ENCODE measurements around the gene DDX31.

The DDX31 gene

DNA sequence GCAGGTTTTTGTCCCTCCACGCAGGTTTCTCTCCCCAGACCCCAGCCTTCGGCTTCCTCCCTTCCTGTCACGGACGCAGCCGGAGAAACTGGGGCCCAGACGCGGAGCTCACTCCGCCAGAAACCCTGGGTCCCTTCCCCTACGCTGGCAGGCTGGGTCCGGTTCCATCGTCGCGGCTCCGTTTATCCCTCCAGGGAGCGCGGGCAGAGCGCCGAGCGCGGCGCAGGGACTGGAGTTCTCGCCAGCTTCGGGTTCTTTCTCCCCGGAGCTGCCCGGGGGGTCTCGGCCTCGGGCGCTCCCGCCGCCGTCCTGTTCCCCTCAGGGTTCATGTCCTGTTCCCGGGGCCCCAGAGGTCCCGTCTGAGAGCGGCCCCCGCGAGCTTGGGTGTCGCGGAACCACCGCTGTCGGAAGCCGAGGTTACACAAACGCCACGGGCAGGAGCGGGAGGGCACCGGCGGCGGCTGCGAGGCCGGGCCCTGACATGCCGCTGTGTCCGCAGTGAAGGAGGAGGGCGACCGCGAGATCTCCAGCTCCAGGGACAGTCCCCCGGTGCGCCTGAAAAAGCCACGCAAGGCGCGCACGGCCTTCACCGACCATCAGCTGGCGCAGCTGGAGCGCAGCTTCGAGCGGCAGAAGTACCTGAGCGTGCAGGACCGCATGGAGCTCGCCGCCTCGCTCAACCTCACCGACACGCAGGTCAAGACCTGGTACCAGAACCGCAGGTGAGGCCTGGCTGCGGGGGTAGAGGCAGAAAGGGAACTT is 82.8 kb downstream of the DDX31 start:
- H3K9me3 Mint-ChIP-seq, result no peaks in the 10 kb centered on the region
- peaks cover 7% of the 10 kb centered on the region for H3K4me1 Mint-ChIP-seq
- no peak overlapping the region for H3K4me3 Mint-ChIP-seq
- H3K36me3 Mint-ChIP-seq, result peaks cover under 1% of the 10 kb centered on the region
- DNase-seq (ENCODE audit: low spot score in 2 of 2), result peak in 1 of 2 donors; percentile 54
- no peak overlapping the region for H3K27ac Mint-ChIP-seq
- no peak for ATAC-seq

DNA sequence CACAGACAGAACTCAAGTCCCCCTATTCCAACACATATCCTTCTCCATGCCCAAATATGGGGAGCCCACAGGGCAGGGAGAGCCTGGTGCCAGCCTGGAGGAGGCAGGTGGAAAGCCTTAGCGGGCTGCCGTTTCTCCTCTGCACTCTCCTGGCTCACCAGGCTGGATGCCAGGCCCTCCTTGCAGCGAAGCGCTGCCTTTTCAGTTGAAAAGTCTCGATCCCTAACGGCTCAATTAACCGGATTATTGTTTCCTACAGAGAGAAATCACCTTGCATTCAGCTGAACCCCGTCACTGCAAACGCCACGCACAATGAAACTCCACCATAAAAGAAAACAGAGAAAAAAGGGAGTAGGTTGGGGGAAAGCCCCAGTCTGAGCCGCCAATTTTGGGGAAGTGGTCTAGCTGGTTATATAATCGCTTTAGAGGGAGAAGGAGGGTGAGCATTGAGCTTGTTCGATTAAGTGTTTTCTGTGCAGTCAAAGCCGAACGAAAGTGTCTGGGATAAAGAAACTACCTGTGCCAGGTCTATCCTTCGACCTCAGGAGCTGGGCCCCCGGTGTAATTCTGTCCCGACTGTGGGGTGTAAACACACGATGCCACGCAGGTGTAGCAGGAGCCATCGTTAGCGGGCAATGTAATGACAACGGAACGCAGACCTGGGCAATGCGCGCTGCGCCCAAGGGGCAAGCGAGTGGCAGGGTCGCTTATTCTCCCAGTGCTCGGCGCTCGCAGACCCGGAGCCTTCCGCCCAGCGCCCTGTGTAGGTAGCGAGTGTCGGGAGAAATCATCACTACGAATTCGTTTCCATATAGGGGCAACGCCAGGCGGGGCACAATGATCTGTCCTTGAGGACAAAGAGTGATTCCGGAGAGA is 83.6 kb downstream of the DDX31 start:
- Mint-ChIP-seq H3K4me1 (peaks cover 13% of the 10 kb centered on the region), H3K36me3 (peaks cover 7% of the 10 kb centered on the region), H3K27ac (no peak overlapping the region), H3K9me3 (no peaks in the 10 kb centered on the region), H3K4me3 (no peak overlapping the region)
- ATAC-seq, result no peak
- DNase-seq (ENCODE audit: low spot score in 2 of 2), result no peak

DNA sequence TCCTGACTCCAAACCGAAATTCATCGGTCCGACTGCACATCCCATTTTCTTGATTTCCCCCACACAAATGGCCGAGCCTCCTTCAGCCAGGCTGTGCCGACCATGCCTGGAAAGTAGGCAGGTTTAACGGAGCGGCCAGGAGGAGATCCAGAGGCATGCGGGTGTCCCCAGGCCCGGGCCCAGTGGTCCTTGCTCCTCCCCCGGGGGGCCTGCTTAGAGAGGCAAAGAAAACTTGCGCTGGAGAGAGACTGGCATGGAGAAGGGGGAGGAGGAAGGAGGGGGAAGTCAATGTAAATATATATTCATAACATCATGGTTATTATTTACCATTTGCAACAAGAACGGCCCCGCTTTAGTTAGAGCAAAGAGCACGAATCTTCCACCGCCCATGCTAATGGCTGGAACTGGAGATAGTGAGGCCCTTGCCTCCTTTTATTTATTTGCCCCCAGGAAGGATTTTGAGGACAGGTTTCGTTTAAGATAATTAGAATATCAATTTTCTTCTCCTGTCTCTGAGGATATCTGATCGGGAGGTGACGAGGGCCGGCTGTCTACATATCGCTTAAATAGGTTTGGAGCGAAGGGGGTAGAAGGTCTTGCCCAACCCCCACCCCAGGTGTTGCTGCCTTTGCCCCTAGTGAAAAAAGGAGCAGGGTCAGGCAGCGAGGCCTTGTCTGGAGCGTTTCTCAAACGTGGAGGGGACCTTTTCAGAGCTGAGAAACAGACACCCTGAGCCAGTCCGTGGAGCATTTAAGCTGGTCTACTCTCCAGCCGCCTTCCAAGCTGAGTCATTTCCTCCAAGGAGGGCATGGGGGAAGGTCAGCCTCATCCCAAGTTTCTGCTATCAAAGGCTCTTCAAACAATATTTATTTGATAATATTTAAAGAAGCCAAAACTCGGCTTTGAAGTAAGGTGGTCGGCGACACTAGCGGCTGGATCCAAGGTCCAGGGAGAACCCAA is 84.9 kb downstream of the DDX31 start:
- Mint-ChIP-seq H3K9me3 (no peaks in the 10 kb centered on the region), H3K27ac (no peak overlapping the region), H3K4me3 (no peak overlapping the region), H3K36me3 (peaks cover 7% of the 10 kb centered on the region), H3K4me1 (peaks cover 11% of the 10 kb centered on the region)
- ATAC-seq (no peak), DNase-seq (ENCODE audit: low spot score in 2 of 2) (no peak)

DNA sequence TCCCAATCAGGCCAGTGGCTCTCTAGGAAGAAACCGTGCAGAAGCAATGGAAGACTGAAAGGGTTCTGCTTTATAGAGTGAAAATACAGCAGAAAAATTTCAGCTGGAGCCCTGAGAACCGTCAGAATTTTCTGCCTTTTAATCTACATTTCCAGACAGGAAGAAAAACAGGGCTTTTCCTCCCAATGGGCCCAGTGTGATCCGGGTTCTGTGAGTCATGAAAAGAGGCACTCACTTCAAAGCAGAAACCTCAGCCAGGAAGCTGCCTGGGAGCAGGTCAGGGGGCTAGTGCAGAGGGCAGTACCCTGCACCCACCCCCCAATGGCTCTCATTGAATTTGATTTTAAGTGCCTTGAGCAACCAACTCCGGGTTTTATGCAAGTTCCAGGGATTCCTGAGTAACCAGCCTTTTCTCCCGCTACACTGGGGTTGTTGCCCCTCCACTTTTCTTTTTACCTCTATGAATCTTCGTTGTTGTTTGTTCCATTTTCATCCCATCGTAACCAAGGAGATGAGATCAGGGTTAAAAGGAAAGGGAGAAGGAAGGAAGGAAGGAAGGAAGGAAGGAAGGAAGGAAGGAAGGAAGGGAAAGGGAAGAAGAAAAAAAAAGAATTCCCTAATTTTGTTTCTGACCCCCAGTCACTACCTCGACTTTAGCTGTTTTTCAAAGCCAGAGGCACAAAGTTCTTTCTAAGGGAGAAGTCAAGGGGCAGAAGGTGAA is 86.0 kb downstream of the DDX31 start:
- Mint-ChIP-seq H3K4me3 (no peak overlapping the region), H3K9me3 (no peaks in the 10 kb centered on the region), H3K27ac (no peak overlapping the region), H3K36me3 (peaks cover 7% of the 10 kb centered on the region), H3K4me1 (peaks cover 11% of the 10 kb centered on the region)
- ATAC-seq, result no peak
- no peak for DNase-seq (ENCODE audit: low spot score in 2 of 2)

DNA sequence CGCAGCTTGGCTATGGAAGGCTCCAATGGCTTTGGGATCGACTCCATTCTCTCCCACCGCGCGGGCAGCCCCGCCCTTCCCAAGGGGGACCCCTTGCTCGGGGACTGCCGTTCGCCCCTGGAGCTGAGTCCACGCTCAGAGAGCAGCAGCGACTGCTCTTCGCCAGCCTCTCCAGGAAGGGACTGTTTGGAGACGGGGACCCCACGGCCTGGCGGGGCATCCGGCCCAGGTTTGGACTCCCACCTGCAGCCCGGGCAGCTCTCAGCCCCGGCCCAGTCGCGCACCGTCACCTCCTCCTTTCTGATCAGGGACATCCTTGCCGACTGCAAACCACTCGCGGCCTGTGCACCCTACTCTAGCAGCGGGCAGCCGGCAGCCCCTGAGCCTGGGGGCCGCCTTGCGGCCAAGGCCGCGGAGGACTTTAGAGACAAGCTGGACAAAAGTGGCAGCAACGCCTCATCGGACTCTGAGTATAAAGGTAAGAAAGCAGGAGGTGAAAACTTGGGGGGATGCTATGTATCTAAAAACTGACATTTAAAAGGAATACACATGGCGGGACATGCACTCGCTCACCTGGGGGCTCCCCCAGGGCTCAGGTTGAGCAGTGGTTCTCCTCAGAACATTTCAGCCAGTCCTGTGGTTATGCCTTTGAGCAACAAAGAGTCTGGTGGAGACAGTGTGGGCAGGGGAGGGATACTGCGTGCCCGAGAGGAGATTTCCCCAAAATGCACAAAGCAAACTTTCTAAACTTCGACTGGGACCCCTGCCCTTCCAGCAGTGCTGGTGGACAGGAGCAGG is 86.8 kb downstream of the DDX31 start:
- Mint-ChIP-seq H3K4me3 (no peak overlapping the region), H3K4me1 (peaks cover 11% of the 10 kb centered on the region), H3K36me3 (peaks cover 7% of the 10 kb centered on the region), H3K27ac (no peak overlapping the region), H3K9me3 (no peaks in the 10 kb centered on the region)
- DNase-seq (ENCODE audit: low spot score in 2 of 2) (no peak), ATAC-seq (no peak)

DNA sequence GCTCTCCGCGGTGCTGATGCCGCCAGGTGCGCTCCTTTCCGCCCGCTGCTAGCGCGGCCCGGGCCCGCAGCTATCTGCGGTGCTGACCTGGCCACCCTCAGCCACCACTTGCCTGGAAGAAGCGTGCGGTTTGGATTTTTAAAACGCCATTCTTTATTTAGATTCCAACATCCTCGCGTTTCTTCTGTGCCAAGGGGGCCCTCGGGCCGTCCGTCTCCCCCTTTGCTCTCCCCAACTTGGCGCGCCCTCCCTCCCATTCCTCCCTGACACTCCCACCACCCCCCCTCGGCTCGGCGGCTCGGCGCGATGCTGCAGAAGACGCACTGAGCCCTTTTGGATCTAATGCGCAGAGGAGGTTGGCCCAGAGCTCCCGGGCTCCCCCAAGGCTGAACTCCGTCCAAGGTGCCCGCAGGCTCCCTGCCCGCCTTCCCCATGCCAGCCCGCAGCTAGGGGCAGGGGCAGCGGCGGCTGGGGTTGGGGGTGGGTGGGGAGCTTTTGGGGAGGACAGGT is 87.5 kb downstream of the DDX31 start, which contains the start of gene BARHL1:
Gene BARHL1 (plus strand): TSS at position 331 of the 510 bp plus-strand sequence. CDS start 192 bp downstream, outside the sequence.
- Mint-ChIP-seq H3K36me3 (peaks cover 7% of the 10 kb centered on the region), H3K4me3 (peak within 1 kb of the TSS; percentile 71), H3K27ac (peak within 1 kb of the TSS; percentile 50), H3K9me3 (no peaks in the 10 kb centered on the region), H3K4me1 (peaks cover 11% of the 10 kb centered on the region)
- ATAC-seq, result no peak
- DNase-seq (ENCODE audit: low spot score in 2 of 2), result no peak

DNA sequence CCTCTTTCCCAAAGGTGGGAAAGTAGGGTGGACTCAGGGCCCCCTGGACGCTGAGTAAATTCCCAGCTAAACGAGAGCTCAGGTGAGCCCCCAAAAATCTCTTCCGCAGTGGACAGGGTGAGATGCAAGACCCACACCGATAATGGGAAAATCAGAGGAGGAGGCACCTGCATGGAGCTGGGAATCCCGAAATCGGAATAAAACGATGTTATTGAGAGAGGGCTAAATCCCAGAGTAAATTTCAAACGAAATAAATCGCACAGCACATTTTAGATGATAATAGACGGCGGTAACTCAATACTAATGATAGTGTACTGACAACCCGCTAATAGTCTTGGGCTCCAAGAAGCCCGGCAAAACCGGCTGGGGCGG is 90.4 kb downstream of the DDX31 start:
- H3K27ac Mint-ChIP-seq, result no peak overlapping the region
- H3K36me3 Mint-ChIP-seq, result peaks cover 7% of the 10 kb centered on the region
- DNase-seq (ENCODE audit: low spot score in 2 of 2) (no peak), ATAC-seq (no peak)
- no peak overlapping the region for H3K4me3 Mint-ChIP-seq
- no peaks in the 10 kb centered on the region for H3K9me3 Mint-ChIP-seq
- H3K4me1 Mint-ChIP-seq, result peaks cover 16% of the 10 kb centered on the region

GRCh38 chr9:132578367-132578932 is 91.3 kb downstream of the DDX31 start:
- H3K27ac Mint-ChIP-seq, result no peak overlapping the region
- DNase-seq (ENCODE audit: low spot score in 2 of 2) (no peak), ATAC-seq (no peak)
- no peak overlapping the region for H3K4me3 Mint-ChIP-seq
- H3K9me3 Mint-ChIP-seq, result no peaks in the 10 kb centered on the region
- peaks cover 16% of the 10 kb centered on the region for H3K4me1 Mint-ChIP-seq
- H3K36me3 Mint-ChIP-seq, result peaks cover 7% of the 10 kb centered on the region

- Mint-ChIP-seq H3K9me3 (no peaks in the 10 kb centered on the region), H3K4me3 (no peak overlapping the region), H3K36me3 (peaks cover 7% of the 10 kb centered on the region), H3K27ac (no peak overlapping the region), H3K4me1 (peaks cover 16% of the 10 kb centered on the region)
- ATAC-seq (no peak), DNase-seq (ENCODE audit: low spot score in 2 of 2) (no peak)
Observed at GRCh38 chr9:132577119-132577518, 92.7 kb downstream of the DDX31 start.

- Mint-ChIP-seq H3K36me3 (no peaks in the 10 kb centered on the region), H3K4me3 (no peak overlapping the region), H3K27ac (no peak overlapping the region), H3K9me3 (no peaks in the 10 kb centered on the region), H3K4me1 (peaks cover 6% of the 10 kb centered on the region)
- DNase-seq (ENCODE audit: low spot score in 2 of 2) (no peak), ATAC-seq (no peak)
Observed at GRCh38 chr9:132575811-132576210, 94.0 kb downstream of the DDX31 start.

DNA sequence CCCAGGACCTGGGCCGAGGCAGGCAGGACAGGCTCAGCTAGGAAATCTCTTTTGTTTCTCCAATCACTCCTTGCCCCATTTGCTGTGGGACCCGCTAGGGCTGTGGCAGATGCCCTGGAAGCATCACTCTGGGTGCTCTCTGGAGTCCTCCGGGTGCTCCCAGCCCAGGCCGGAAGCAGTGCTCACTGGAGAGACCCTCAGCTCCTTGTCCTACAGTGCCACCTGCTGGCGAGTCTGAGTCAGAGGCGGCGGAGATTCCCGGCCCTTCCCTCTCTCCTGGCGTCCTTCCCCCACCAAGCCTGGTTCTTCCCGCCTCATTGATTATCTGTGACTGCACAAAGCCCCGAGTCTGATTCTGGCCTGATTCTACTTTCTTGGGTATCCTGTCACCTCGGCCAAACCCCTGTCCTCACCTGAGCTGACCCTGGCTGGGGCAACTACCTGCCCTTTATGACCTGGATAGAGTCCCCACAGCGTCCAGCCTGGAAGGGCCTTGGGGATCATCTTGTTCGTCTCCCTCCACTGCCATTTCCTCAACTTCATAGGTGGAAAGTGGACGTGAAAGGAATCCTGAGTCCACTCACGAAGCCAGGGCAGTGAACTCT is 94.7 kb downstream of the DDX31 start:
- ATAC-seq, result peak; percentile 79
- peak in 1 of 2 donors; percentile 37 for DNase-seq (ENCODE audit: low spot score in 2 of 2)
- H3K4me3 Mint-ChIP-seq, result no peak overlapping the region
- no peaks in the 10 kb centered on the region for H3K36me3 Mint-ChIP-seq
- H3K4me1 Mint-ChIP-seq, result peaks cover 6% of the 10 kb centered on the region
- no peaks in the 10 kb centered on the region for H3K9me3 Mint-ChIP-seq
- H3K27ac Mint-ChIP-seq, result no peak overlapping the region

GRCh38 chr9:132572921-132573320 is 96.9 kb downstream of the DDX31 start:
- Mint-ChIP-seq H3K4me3 (no peak overlapping the region), H3K27ac (no peak overlapping the region), H3K4me1 (peaks cover 6% of the 10 kb centered on the region), H3K9me3 (no peaks in the 10 kb centered on the region), H3K36me3 (no peaks in the 10 kb centered on the region)
- no peak for ATAC-seq
- no peak for DNase-seq (ENCODE audit: low spot score in 2 of 2)

All from stimulated activated effector memory CD8-positive, alpha-beta T cell treated with anti-CD3 and anti-CD28 coated beads, Interleukin-12 subunit alpha, Interleukin-12 subunit beta, amount 100 ng/mL, for 72 hours (primary cell).